HuH-7 (cell line): Measurements from ENCODE around the gene TMCO4.
"Not testable (repeated sequence)": the region's sequence is repeated elsewhere in the genome, so short reads cannot be mapped to it uniquely, and the experiment has no call there.

Source experiments
- DNase-seq: peaks from one replicate; pipeline ENCODE4 v3.0.0; 2011; ENCODE audit warnings: low spot score

The TMCO4 gene

DNA sequence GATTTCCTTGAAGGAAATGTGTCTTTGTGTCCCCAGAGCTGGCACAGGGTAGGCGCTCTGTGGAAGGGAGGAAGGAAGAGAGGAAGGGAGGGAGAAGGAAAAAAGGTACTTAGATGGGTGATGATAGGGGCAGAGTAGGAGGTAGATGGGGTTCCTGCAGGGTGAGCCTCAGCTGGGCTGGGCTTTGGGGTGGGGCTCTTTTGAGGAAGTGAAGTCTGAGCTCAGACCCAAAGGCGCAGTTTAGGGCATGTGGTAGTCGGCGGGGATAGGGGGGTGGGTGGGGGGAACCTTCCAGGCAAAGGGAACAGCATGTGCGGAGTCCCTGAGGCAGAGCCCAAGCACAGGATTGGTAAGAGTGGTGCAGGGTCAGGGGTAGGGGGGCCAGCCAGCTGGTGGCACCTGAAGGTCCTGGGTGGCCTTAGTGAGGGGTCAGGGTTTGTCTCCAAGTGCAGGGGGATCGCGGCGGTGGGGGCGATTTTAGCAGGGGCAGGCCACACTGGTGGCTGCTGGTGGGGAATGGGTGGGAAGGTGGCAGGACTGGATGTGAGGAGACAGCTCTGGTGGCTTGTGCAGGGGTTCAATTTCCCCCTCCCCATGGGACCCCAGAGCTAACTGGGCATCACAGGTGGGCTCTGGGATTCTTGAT, 143.5 kb downstream of the TMCO4 start:
- DNase-seq: no peak

DNA sequence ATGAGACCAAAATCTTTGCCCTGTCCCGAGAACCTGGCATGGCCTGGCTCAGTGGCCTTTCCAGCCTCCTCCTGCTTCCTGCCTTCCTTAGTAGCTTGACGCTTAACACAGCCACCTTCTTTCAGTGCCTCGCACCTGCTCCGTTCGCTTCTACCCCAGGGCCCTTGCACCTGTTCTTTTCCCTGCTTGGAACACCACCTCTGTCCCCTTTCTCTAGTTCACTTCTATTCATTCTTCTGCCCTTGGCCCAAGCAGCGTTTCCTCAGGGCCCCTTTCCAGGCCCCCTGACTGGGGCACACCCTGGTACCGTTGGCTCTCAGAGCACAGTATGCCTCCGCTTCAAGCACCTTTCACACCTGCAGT, 144.0 kb downstream of the TMCO4 start:
- DNase-seq: no peak

DNA sequence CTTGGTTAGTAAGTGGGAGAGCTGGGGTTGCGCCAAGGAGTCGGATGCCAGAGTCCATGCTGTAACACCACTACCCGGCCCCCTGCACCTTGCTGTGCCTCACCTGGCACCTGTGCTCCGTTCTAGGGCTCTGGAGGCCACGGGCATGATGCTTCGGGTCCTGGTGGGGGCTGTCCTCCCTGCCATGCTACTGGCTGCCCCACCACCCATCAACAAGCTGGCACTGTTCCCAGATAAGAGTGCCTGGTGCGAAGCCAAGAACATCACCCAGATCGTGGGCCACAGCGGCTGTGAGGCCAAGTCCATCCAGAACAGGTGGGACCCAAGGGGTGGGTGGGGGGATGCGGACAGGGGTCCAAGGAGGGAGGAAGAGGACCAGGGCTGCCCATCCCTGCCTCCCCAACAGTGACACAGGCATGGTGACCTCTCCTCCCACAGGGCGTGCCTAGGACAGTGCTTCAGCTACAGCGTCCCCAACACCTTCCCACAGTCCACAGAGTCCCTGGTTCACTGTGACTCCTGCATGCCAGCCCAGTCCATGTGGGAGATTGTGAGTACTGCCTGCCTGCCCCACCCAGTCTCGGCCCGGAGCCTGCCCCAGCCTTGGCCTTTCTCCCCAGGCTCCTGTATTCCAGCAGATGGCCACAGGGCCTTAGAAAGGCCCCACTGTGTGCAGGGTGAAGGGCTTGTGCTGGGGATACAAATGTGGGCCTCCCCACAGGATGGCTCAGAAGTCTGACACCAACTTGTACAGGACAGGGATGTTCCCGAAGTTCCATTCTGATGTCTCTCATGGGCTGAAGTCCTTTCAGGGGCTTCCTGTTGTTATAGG, 144.6 kb downstream of the TMCO4 start:
- no peak for DNase-seq

DNA sequence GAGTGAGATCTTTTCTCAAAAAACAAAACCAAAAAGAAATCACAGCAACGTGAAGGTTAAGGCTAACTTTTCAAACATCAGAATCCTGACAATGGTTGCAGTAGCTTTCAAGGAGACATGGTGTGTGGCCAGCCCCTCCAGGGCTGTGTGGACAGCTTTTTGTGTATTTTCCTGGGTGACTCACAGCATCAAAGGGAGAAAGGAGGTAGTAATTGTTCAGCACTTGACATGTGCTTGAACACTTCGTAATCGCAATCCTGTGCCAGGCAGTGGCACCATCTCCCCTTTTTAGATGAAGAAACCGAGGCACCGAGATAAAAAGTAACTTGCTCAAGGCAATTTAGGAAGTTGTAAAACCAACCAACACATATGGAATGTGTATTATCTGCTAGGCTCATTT, 145.3 kb downstream of the TMCO4 start:
- no peak for DNase-seq

DNA sequence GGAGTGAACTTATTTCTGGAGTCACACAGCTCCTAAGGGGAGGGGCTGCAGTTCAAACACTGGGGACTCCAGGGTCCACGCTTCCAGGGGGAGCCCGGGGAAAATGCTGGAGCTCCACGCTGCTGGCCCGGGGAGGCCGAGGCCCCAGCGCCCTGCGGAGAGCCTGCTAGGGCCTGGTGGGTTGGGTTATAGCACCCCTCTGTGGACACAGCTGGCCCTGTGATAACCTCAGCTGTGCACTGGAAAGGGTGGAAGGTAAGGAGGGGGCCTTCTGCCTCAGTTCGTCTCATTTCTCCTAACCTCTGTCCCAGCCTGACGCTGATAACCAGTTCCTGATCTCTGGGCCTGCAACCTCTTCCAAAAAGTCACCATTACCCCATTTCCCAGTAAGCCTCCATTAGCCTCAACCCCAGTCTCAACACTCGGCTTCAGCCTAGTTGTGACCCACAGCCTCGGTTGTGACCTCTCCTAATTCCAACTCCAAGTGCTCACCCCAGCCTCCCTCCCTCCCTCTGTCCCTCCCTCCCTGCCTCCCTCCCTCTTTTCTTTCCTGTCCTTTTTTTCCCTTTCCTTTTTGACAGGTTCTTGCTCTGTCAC, 148.5 kb downstream of the TMCO4 start:
- DNase-seq: peak; percentile 93

DNA sequence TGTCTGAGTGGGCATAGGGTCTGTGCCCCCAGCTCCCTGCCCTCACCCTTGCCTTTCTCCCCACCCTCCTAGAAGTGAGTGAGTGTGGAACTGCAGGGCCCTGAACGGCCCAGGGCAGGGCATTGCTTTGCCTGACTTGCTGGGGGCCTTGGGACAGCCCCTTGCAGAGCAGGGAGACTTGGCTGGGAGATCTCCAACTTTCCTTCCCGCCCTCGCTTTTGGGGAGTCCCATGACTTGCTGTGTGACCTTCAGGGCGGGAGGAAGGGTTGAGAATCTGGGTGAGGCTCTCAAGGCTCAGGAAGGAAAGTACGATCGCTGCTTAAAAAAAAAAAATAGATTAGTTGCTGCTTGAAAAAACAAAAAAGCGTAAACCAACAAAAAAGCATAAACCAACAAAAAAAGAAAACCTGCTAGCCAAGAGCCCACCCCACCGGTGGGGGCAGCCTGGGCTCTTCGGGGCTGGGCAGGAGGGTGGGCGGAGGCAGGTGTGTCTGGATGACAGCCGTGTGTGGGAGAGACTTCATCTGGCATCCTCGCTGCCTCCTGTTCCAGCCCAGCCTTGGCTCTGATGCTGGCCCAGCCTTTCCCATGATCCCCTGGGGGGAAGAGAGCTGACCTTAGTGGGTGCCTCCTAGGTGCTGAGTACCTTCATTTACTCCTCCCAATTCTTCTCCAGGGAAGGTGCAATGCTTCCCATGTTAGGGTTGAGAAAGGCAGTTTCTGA, 149.1 kb downstream of the TMCO4 start:
- DNase-seq: no peak

DNA sequence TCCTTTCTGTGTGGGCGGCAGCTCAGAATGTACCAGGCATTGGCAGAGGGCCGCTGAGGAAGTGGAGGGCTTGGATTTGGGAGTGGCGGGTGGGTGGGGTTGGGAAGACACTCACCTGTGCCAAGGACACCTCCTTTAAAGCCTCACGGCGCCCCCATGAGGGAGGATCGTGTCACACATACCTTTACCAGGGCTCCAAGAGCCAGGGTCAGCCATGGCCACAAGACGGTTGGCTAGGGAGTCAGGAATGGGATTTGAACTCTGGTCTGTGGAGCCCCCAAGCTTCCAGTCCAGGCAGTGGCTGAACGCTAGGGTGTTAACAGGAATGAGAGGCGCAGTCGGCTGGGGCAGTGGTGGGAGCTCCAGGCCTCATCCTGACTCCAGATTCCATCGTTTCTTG, 151.0 kb downstream of the TMCO4 start:
- DNase-seq: no peak

DNA sequence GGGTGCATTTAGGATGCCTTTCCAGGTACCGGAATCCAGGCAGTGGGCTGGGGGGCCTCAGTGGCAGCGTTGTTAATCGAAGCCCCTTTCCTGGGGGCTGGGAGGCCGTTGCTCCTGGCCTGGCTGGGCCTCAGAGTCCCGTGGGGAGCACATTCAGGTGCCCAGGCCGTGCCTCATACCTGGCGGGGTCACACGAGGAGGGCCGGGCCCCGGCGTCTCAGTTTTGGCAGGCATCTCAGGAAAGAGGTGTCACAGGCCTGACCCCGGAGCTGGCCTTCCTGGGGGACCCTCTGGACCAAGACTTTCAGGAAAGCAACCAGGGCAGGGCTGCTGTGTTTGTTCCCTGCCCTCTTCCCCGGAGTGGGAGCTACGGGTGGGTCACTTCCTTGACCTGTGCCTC, 151.5 kb downstream of the TMCO4 start:
- no peak for DNase-seq

DNA sequence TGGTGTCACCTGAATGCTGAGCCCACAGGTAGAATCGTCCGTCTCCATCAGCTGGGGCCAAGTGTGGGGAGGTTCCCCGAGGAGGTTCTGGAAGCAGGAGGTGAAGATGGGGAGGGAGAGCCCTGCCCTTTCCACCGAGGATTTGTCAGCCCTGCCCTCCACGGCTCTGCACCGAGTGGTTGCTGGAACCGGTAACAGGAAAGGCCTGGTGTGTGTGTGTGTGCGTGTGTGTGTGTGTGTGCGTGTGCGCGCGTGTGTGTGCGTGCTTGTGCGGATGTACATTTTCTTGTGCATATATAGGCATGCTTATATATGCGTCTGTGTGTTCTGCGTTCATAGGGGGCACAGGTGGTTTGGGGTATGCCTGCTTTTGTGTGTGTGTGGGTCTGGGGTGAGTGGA, 152.1 kb downstream of the TMCO4 start:
- DNase-seq: no peak

DNA sequence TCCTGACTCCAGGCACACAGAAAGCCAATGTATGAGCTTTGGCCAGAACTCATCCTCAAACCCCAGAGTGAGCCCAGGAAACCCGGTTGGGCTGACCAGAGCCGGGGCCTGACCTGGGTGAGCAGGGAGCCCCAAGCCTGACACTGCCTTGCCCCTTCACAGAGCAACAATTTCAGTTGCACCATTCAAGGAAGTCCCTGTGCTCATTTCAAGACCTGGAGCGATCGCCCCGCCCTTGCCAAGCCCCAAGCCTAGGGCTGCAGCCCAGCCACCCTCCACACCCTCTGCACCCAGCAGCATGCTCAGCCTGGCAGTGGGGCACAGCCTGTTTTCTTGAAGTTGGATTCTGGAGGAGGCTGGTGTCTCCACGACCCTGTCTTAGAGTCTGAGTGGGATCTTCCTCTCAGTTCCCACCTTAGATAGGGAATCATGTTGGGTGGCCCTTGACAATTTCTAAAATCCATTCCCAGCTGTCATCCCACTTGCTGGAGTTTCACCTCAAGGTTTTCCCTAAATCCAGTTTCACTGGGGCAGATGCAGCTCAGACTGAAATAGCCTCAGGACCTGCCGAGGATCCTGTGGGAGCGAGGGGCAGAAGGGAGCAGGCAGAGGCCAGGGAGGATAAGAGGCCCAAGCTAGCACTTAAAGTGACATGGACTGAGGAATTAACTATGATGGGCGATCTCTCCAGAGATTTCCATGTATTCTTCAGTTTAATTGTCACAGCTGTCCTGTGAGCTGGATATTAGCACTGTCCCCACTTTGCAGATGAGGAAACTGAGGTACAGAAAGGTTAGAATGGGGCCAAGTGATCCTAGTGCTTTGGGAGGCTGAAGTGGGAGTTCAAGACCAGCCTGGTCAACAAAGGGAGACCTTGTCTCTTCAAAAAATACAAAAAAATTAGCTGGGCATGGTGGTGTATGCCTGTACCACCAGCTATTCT, 153.1 kb downstream of the TMCO4 start:
- DNase-seq: no peak

DNA sequence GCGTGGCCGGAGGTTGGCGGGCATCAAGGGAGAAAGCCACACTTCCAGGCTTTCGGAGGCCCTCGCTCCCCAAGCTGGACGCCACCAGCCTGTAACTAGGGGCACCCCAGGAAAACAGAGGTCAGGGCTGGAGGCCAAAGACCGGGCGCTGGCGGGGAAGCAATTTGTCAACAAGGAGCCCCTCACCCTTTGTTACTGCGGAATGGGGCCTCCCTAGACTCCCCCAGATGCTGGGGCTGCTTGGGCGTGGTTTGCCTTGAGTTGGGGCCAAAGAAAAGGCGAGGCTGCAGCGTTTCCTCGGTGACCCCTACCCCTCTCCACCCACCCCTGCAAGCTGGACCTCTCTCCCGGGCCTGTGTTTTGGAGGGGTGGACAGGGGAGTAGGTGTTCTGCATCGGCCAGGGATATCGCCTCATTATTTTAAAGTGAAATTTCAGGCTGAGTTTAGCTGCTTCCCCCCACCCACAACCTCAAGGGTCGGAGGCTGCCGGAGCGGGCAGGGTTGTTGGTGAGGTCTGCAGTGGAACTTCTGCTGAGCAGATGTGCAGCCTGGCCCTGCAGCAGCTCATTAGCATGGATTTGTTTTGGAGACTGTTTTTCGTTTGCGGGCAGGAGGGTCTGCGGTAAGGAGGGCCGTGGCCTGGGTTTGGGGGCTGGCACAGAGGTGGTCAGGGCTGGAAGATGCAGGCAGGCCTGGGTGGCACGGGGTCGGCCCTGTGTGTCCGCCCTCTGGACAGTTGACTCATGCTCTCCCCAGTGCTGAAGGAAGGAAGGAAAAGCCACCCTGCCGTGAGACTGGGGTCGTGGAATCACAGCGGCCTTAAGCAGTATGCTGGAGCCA, 154.1 kb downstream of the TMCO4 start:
- no peak for DNase-seq

DNA sequence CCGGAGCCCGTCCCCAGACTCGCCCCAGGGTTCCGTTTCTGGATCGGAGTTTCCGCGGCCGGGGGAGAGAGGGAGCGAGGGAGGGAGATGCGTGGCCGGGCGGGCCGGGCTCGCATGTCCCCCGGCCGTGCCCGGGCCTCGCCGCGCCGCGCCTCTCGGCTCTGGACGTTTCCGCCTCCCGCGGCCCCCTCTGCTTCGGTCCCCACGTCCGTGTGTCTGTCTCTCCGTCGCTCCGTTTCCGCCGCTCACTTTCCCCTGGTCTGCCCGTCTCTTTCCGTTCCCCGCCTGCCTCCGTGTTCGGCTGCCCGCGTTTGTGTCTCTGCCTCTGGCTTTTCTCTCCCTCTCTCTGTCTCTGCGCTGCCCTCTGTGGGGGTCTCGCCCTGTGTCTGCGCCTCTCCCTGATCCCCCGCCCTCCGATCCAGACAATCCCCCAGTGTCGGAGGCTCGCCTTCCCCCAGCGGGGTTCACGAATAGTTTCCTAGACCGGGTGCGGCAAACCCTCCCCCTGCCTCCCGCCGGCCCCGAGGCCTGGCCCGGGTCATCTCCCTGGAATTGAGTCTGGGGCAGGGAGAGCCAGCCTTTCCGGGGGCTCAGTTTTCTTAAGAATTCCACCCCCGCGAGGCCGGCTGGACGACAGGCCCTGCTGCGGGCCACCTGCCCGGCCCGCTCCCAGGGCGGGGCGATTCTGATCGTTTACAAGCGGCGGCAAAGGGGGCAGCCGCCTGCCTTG, 154.9 kb downstream of the TMCO4 start:
- no peak for DNase-seq

DNA sequence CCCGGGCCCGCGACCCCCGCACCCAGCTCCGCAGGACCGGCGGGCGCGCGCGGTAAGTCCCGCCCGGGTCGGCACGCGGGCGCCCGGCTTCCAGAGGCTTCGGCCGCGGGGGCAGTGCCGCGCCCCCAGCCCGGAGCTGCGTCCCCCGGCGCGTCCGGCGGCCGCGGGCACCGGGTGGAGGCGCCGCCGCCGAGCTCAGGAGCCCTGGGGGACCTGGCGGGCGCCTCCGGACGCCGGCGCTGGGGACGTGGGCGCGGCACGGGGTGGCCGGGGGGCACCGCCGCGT, 155.4 kb downstream of the TMCO4 start:
- DNase-seq: no peak

DNA sequence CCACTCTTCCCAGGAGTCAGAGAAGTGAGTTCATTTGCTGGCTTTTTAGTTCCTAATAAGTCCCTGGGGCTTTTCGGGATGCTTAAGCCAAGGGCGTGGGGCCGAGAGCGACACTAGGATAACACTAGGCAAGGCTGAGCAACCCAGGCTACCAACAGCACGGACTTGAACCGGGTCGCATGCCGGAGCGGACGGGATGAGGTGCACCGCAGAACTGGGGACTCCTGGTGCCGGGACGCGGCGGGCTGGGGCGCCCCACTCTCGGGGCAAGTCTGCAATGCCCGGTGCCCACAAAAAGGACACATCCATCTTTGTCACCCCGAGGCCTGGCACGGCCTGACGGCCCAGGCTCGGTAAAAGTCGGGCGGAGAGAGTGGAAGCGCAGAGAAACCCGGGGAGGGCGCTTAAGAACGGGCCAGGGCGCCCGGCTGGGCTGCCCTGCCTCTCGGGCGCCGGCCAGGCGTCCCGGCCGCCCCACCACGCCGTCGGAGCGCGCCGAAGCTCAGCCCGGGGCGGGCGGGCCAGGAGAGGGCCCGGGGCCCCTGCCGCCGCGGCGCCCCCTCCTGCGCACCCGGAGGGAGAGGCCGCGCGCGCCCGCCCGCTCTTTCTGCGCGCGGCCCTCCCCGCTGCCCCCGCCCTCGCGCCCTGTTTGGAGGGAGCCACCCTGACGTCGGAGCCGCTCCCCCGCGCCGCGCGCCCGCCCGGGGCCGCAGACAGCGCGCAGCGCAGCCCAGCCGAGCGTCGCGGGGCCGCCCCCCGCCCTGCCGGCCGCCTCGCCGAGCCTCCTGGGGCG, 155.9 kb downstream of the TMCO4 start, which contains the start of gene NBL1:
Gene NBL1 (plus strand): TSS at position 710 of the 793 bp plus-strand sequence. CDS start 10,720 bp downstream, outside the sequence.
- no peak for DNase-seq

DNA sequence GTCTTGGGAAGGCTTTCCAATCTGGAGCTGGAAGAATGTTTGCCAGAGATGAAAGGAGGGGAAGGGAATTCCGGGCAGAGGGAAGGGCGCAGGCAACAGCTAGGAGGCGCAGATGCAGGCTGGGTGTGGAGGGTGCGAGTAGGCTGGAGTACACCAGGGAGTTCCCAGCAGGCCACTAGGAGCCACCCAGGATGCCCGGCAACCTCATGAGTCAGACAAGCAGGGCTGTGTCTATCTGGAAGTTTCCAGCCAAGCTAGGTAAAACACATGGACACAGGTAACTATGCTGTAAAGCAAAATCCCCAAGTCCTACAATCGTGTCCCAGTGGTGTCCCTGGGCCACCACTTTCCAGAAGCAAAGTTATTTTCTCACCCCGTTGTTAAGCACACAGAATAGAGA, 156.6 kb downstream of the TMCO4 start:
- DNase-seq: peak; percentile 91

DNA sequence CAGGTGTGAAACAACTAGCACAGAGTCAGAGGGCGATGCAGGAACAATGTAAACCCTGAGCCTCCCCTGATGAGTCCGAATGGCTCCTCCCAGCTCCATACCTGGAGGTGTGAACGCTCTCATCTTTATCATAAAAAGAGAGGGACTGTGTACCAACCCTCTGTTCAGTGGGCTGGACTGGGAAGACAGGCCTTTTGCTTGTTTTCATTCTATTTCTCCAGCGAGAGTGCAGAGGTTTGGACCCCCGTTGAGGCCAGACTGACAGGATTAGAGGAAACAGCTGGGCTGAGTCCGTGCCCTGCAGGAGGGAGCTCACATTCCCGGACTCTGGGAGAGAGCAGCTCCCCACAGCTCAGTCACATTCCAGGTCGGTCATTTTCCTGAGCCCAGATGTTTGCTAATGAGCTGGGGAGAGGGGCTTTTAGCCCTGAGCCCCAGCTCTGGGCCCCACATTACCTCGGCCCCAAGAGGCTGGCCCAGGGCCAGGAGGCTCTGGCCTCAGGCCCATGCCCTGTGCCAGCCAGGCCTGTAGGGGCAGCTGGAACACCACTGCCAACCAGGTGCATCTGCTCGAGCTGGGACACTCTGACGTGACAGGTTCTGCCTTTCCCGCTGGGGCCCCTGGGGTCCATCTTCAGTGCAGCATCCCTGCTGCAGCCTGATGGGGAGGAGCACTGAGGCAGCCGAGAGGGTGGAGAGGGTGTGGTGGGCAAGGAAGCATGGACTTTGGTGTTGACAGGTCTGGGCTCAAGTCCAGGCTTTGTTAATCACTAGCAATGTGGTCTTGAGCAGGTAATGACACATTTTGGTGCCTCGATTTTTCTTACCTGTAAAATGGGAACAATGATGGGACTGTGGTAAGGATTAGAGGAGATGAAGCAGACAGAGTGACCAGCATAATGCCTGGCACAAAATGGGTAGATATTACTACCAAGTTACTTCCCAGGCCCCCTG, 159.1 kb downstream of the TMCO4 start:
- no peak for DNase-seq

DNA sequence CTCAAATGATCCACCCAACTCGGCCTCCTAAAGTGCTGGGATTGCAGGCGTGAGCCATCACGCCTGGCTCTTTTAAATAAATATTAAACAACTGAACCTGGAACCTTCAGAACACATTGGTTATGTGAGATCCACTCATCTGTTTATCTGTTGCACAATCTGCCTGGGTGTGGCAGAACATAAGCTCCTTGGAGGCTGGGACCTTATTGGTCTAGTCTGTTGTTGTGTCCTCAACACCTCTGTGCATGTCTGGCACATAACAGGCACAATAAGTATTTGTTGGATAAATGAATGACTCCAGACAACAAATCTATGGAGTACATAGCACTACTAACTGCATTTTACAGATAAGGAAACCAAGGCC, 159.7 kb downstream of the TMCO4 start:
- DNase-seq: no peak

DNA sequence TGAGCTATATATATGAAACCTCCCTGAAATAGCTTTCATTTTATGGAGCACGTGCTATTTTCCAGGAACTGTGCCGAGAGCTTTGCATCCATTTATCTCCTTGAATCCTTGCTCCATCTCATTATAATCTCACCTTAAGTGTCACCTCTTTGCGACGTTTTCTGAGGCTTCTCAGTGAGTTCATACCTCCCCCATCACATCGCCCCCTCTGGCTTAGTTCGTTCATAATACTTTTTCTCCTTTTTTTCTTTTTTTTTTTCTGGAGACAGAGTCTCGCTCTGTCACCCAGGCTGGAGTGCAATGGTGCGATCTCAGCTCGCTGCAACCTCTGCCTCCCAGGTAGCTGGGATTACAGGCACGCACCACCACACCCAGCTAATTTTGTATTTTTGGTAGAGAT, 160.5 kb downstream of the TMCO4 start:
- DNase-seq: not testable (repeated sequence)
